H1 (cell line): ENCODE results near the gene TRAPPC13. TPM values are rescaled to one million over a fixed set of nuclear protein-coding genes. Genes with fewer than 3 reads are reported as not detected.

Experiments
- ATF2 ChIP-seq: IDR thresholded peaks from 2 replicates; pipeline ENCODE4 v1.6.1; 2012; ENCODE audit warnings: low read length, inconsistent platforms
- BACH1 ChIP-seq: IDR thresholded peaks from 2 replicates; pipeline ENCODE4 v1.6.1; 2012; ENCODE audit warnings: low read length, improper control_type of control experiment
- BCL11A ChIP-seq, 2 experiments: IDR thresholded peaks; one replicate each; pipeline ENCODE4 v1.6.1; 2011; ENCODE audit warnings: low read depth in 2 of 2, low read length in 2 of 2, mild to moderate bottlenecking in 2 of 2
- BRCA1 ChIP-seq: IDR thresholded peaks from 2 replicates; pipeline ENCODE4 v1.6.1; 2012; ENCODE audit warnings: low read depth, low read length, improper control_type of control experiment
- CHD1 ChIP-seq: IDR thresholded peaks from 2 replicates; pipeline ENCODE4 v1.6.1; 2012; ENCODE audit warnings: low read depth, low read length, improper control_type of control experiment
- CTBP2 ChIP-seq: IDR thresholded peaks from 2 replicates; pipeline ENCODE4 v1.7.0; 2011; ENCODE audit warnings: borderline replicate concordance, mild to moderate bottlenecking, moderate library complexity, mixed read lengths, low read length; ENCODE audit not compliant: insufficient read depth, insufficient read length
- EGR1 ChIP-seq: IDR thresholded peaks from 2 replicates; pipeline ENCODE4 v1.6.1; 2011; ENCODE audit warnings: low read depth, low read length, borderline replicate concordance
- EP300 ChIP-seq, 2 experiments: IDR thresholded peaks; 1 replicate in 1 of 2; 2 replicates in 1 of 2; pipeline ENCODE4 v1.6.1; 2011 to 2012; ENCODE audit warnings: low read depth in 2 of 2, low read length in 2 of 2, mild to moderate bottlenecking in 2 of 2, borderline replicate concordance in 1 of 2, inconsistent platforms in 1 of 2, moderate library complexity in 1 of 2
- FOSL1 ChIP-seq: IDR thresholded peaks from 2 replicates; pipeline ENCODE4 v1.6.1; 2011; ENCODE audit warnings: mild to moderate bottlenecking, low read depth, low read length, moderate library complexity; ENCODE audit not compliant: insufficient read depth
- MAFK ChIP-seq: IDR thresholded peaks from 2 replicates; pipeline ENCODE4 v1.6.1; 2012; ENCODE audit warnings: low read depth, mild to moderate bottlenecking, improper control_type of control experiment, low read length
- MAX ChIP-seq: IDR thresholded peaks from 2 replicates; pipeline ENCODE4 v1.6.1; 2012; ENCODE audit warnings: inconsistent platforms
- POLR2A ChIP-seq, 2 experiments: IDR thresholded peaks; 1 replicate in 1 of 2; 2 replicates in 1 of 2; pipeline ENCODE4 v1.6.1; 2011; ENCODE audit warnings: low read depth in 2 of 2, low read length in 2 of 2, mild to moderate bottlenecking in 2 of 2; ENCODE audit errors: control extremely low read depth in 1 of 2
- RBBP5 ChIP-seq: IDR thresholded peaks from 2 replicates; pipeline ENCODE4 v1.7.1; 2012; ENCODE audit warnings: low read depth, mild to moderate bottlenecking, inconsistent platforms, low read length, moderate library complexity, borderline replicate concordance
- RXRA ChIP-seq: IDR thresholded peaks from 2 replicates; pipeline ENCODE4 v1.6.1; 2011; ENCODE audit warnings: low read depth, mild to moderate bottlenecking, low read length, moderate library complexity; ENCODE audit not compliant: insufficient read depth
- SP1 ChIP-seq: IDR thresholded peaks from 2 replicates; pipeline ENCODE4 v1.6.1; 2011; ENCODE audit warnings: low read depth, low read length
- SP4 ChIP-seq: IDR thresholded peaks from 2 replicates; pipeline ENCODE4 v1.6.1; 2012; ENCODE audit warnings: low read length, inconsistent platforms
- SUZ12 ChIP-seq: fragments of 200-600 bp; sonication (generic); IDR thresholded peaks from 2 replicates; pipeline ENCODE4 v1.6.1; 2012; ENCODE audit warnings: mild to moderate bottlenecking, inconsistent platforms, low read length, moderate library complexity, mixed read lengths
- TAF7 ChIP-seq: optimal IDR thresholded peaks from 2 replicates; pipeline ENCODE3; 2011; ENCODE audit warnings: low read depth, mild to moderate bottlenecking, inconsistent platforms, low read length, moderate library complexity, borderline replicate concordance
- TEAD4 ChIP-seq: IDR thresholded peaks from 2 replicates; pipeline ENCODE4 v1.6.1; 2012; ENCODE audit warnings: low read depth, low read length, inconsistent platforms, mixed read lengths
- USF2 ChIP-seq: IDR thresholded peaks from 2 replicates; pipeline ENCODE4 v1.6.1; 2011; ENCODE audit warnings: low read length, improper control_type of control experiment
- YY1 ChIP-seq: IDR thresholded peaks from 2 replicates; pipeline ENCODE4 v1.6.1; 2011; ENCODE audit warnings: low read depth, mild to moderate bottlenecking, low read length
- polyA plus RNA-seq, 7 experiments: library from polyadenylated mRNA; depleted of rRNA in 3 of 7; stranded (reverse) in 5 of 7; unstranded in 2 of 7; fragments of >200 nt in 5 of 7; fragments of 200-250 nt in 2 of 7; gene quantifications; 1 replicate in 5 of 7; 2 replicates in 1 of 7; 4 replicates in 1 of 7; pipeline versions ENCODE4 v1.2.1 to v1.2.3, GENCODE V29; 2011 to 2013; ENCODE audit warnings: missing spikeins in 2 of 7, mixed read lengths in 2 of 7
- total RNA-seq: library from RNA; stranded (reverse); fragmentation: NEBNext Ultra II Directional; extraction: Animal tissue kit (Norgen Biotek cat#: 25700); gene quantifications from 2 replicates; pipeline ENCODE4 v1.2.1, GENCODE V29; 2021

Gene TRAPPC13
- total and polyA plus RNA-seq, 2 of the 8 experiments (the other 6 are each of a cell fraction or from before 2014, with no cell fraction given) = 6.3 to 16.8 TPM

GRCh38 chr5:65624571-65625555, at the start of gene TRAPPC13, which contains the start of gene SHLD3 (continued):
- TF ChIP-seq CHD1 (no peak), SUZ12 (no peak), MAFK (no peak), EP300 (IDR thresholded peaks at IDR 0.05; ENCODE audit: borderline replicate concordance in 1 of 2, low read depth in 2 of 2, low read length in 2 of 2) (no peak), BRCA1 (no peak), CTBP2 (no peak), ATF2 (peak; percentile 55; the same call in 1 of the 2 replicates), TEAD4 (no peak), USF2 (no peak), SP4 (no peak; the same call in 1 of the 2 replicates), YY1 (peak; percentile 85), RBBP5 (peak; percentile 64; the same call in 1 of the 2 replicates), BACH1 (no peak), BCL11A (IDR thresholded peaks at IDR 0.05; ENCODE audit: low read depth in 2 of 2, low read length in 2 of 2) (no peak), RXRA (no peak), FOSL1 (no peak), SP1 (no peak), POLR2A (IDR thresholded peaks at IDR 0.05; ENCODE audit: control extremely low read depth in 1 of 2, low read depth in 2 of 2, low read length in 2 of 2) (peak in 1 of 2 experiments; percentile 25; a peak in 2 of 3 replicates), MAX (no peak; the same call in 1 of the 2 replicates), EGR1 (no peak), TAF7 (peak; percentile 48)
